Stimulated activated CD4-positive, alpha-beta T cell treated with anti-CD3 and anti-CD28 coated beads, Interleukin-1b, Interleukin-23, amount 100 ng/mL, for 48 hours (primary cell): ENCODE results near the gene FUT8.

Experiments used
- DNase-seq: peaks from one replicate; pipeline ENCODE4 v3.0.0-alpha.2; 2020

Gene FUT8

GRCh38 chr14:65412032-65412846 lies at the start of gene FUT8:
Gene FUT8, plus strand, starts transcription at chr14:65412730. Its CDS starts 148,834 bp downstream, at chr14:65561564.
- DNase-seq = peak; percentile 96

GRCh38 chr14:65366802-65367565 lies 45.5 kb upstream of the FUT8 start:
- no peak for DNase-seq

- no peak for DNase-seq
Observed at GRCh38 chr14:65369560-65369959, 43.0 kb upstream of the FUT8 start.

- peak; percentile 15 for DNase-seq
Observed at GRCh38 chr14:65370801-65371248, 41.7 kb upstream of the FUT8 start.

GRCh38 chr14:65371784-65372183 lies 40.7 kb upstream of the FUT8 start:
- no peak for DNase-seq

GRCh38 chr14:65373016-65373670 lies 39.4 kb upstream of the FUT8 start:
- no peak for DNase-seq

GRCh38 chr14:65373671-65374039 lies 38.9 kb upstream of the FUT8 start:
- DNase-seq = no peak

GRCh38 chr14:65377576-65377975 lies 35.0 kb upstream of the FUT8 start:
- no peak for DNase-seq

GRCh38 chr14:65382586-65382985 lies 29.9 kb upstream of the FUT8 start:
- DNase-seq = no peak

GRCh38 chr14:65387171-65387570 lies 25.4 kb upstream of the FUT8 start:
- DNase-seq = no peak

GRCh38 chr14:65387628-65388027 lies 24.9 kb upstream of the FUT8 start:
- no peak for DNase-seq

GRCh38 chr14:65392296-65392695 lies 20.2 kb upstream of the FUT8 start:
- DNase-seq = no peak

- DNase-seq = no peak
Observed at GRCh38 chr14:65396082-65396910, 16.2 kb upstream of the FUT8 start.

- no peak for DNase-seq
Observed at GRCh38 chr14:65403231-65403630, 9.3 kb upstream of the FUT8 start.

- DNase-seq = no peak
Observed at GRCh38 chr14:65408113-65408512, 4.4 kb upstream of the FUT8 start.

GRCh38 chr14:65410640-65411039 lies 1.9 kb upstream of the FUT8 start:
- DNase-seq = no peak

- peak; percentile 77 for DNase-seq
Observed at GRCh38 chr14:65411656-65412031, 886 bp upstream of the FUT8 start.

GRCh38 chr14:65412856-65413738 lies 567 bp downstream of the FUT8 start:
- DNase-seq = peak; percentile 70

GRCh38 chr14:65413739-65414045 lies 1.2 kb downstream of the FUT8 start:
- no peak for DNase-seq

- DNase-seq = no peak
Observed at GRCh38 chr14:65414961-65415589, 2.5 kb downstream of the FUT8 start.

- no peak for DNase-seq
Observed at GRCh38 chr14:65415613-65416012, 3.1 kb downstream of the FUT8 start.
